CD14-positive monocyte (primary cell): ENCODE measurements around the gene INPP4A. TPM values are rescaled to one million over a fixed set of nuclear protein-coding genes. Genes with fewer than 3 reads are reported as not detected.

ENCODE experiments used
- DNase-seq, 3 donors: peaks; one replicate each; pipeline ENCODE4 v3.0.0-alpha.2; 2011 to 2022
- H2AFZ ChIP-seq: 2 replicates; pipeline ENCODE4 v1.6.0; 2012; ENCODE audit warnings: mild to moderate bottlenecking, low read depth, low read length, inconsistent platforms; ENCODE audit not compliant: insufficient read depth, poor library complexity, severe bottlenecking
- H3K27ac ChIP-seq, 2 donors: 1 replicate in 1 of 2; 2 replicates in 1 of 2; pipeline ENCODE4 v1.5.1; 2012 to 2013; ENCODE audit warnings: low read length in 2 of 2, control low read depth in 1 of 2, inconsistent platforms in 1 of 2, low read depth in 1 of 2, mild to moderate bottlenecking in 1 of 2
- H3K27me3 ChIP-seq, 2 donors: one replicate each; pipeline versions ENCODE4 v1.6.0 to v1.6.1; 2011 to 2013; ENCODE audit warnings: low read length in 2 of 2; ENCODE audit not compliant: control insufficient read depth in 2 of 2, insufficient read depth in 2 of 2
- H3K36me3 ChIP-seq, 2 donors: replicated peaks in 1 of 2; 1 replicate in 1 of 2; 2 replicates in 1 of 2; pipeline versions ENCODE4 v1.5.1 to v1.6.1; 2012 to 2013; ENCODE audit warnings: low read length in 2 of 2, control low read depth in 1 of 2, inconsistent platforms in 1 of 2, mild to moderate bottlenecking in 1 of 2; ENCODE audit not compliant: insufficient read depth in 2 of 2, control insufficient read depth in 1 of 2
- H3K4me1 ChIP-seq, 2 donors: 1 replicate in 1 of 2; 2 replicates in 1 of 2; pipeline versions ENCODE4 v1.5.1 to v1.6.1; 2012 to 2013; ENCODE audit warnings: low read length in 2 of 2, control low read depth in 1 of 2, inconsistent platforms in 1 of 2, mild to moderate bottlenecking in 1 of 2, moderate library complexity in 1 of 2; ENCODE audit not compliant: insufficient read depth in 2 of 2, control insufficient read depth in 1 of 2
- H3K4me2 ChIP-seq: replicated peaks from 2 replicates; pipeline ENCODE3; 2012; ENCODE audit warnings: low read length, moderate library complexity, mild to moderate bottlenecking; ENCODE audit not compliant: poor library complexity, severe bottlenecking; ENCODE audit errors: extremely low read depth
- H3K4me3 ChIP-seq, 3 experiments: fragments of 200-600 bp in 1 of 3; sonication (generic) in 1 of 3; replicated peaks in 1 of 3; 1 replicate in 2 of 3; 2 replicates in 1 of 3; pipeline ENCODE4 v1.5.1; 2011 to 2013; ENCODE audit warnings: low read length in 3 of 3, mild to moderate bottlenecking in 3 of 3, control low read depth in 2 of 3, low read depth in 2 of 3, inconsistent platforms in 1 of 3, moderate library complexity in 1 of 3
- H3K79me2 ChIP-seq: 2 replicates; pipeline ENCODE4 v1.6.0; 2012; ENCODE audit warnings: mild to moderate bottlenecking, control low read depth, inconsistent platforms, low read length, moderate library complexity; ENCODE audit not compliant: insufficient read depth
- H3K9ac ChIP-seq: 2 replicates; pipeline ENCODE4 v1.6.0; 2017; ENCODE audit warnings: low read length, mild to moderate bottlenecking; ENCODE audit not compliant: insufficient read depth, poor library complexity, severe bottlenecking
- H3K9me3 ChIP-seq, 2 donors: replicated peaks in 1 of 2; 1 replicate in 1 of 2; 2 replicates in 1 of 2; pipeline versions ENCODE4 v1.5.1 to v1.6.1; 2012 to 2013; ENCODE audit warnings: low read length in 2 of 2, control low read depth in 1 of 2; ENCODE audit not compliant: control insufficient read depth in 1 of 2, insufficient read depth in 1 of 2
- H4K20me1 ChIP-seq: 2 replicates; pipeline ENCODE4 v1.6.0; 2012; ENCODE audit warnings: mild to moderate bottlenecking, low read length, control low read depth, moderate library complexity; ENCODE audit not compliant: insufficient read depth
- H3K27ac Mint-ChIP-seq, 7 donors: one replicate each; pipeline ENCODE4 v1.8.0; 2020; ENCODE audit warnings: mild to moderate bottlenecking in 7 of 7, mixed read lengths in 7 of 7, moderate library complexity in 6 of 7, inconsistent platforms in 2 of 7
- H3K27me3 Mint-ChIP-seq, 3 donors: one replicate each; pipeline ENCODE4 v1.8.0; 2021 to 2022; ENCODE audit warnings: low read depth in 3 of 3, mild to moderate bottlenecking in 3 of 3, mixed read lengths in 3 of 3, moderate library complexity in 3 of 3, inconsistent platforms in 1 of 3
- H3K36me3 Mint-ChIP-seq, 2 donors: one replicate each; pipeline ENCODE4 v1.8.0; 2020; ENCODE audit warnings: mixed read lengths in 2 of 2, inconsistent platforms in 1 of 2, mild to moderate bottlenecking in 1 of 2
- H3K4me1 Mint-ChIP-seq: one replicate; pipeline ENCODE4 v1.8.0; 2020; ENCODE audit warnings: mild to moderate bottlenecking, mixed read lengths
- H3K4me3 Mint-ChIP-seq, 2 donors: one replicate each; pipeline ENCODE4 v1.8.0; 2020; ENCODE audit warnings: mild to moderate bottlenecking in 2 of 2, mixed read lengths in 2 of 2, moderate library complexity in 1 of 2
- H3K9me3 Mint-ChIP-seq, 7 donors: one replicate each; pipeline ENCODE4 v1.8.0; 2020 to 2022; ENCODE audit warnings: mixed read lengths in 7 of 7, mild to moderate bottlenecking in 6 of 7, moderate library complexity in 6 of 7, inconsistent platforms in 2 of 7
- CTCF ChIP-seq: fragments of 200-600 bp; IDR thresholded peaks from one replicate; pipeline ENCODE4 v1.8.0; 2022; ENCODE audit warnings: antibody characterized with exemption, mild to moderate bottlenecking
- WGBS: methylation state at CpG from one replicate; pipeline ENCODE4 v1.1.5; 2013; ENCODE audit warnings: missing lambda C conversion rate; ENCODE audit not compliant: insufficient coverage; 5-methylcytosine and 5-hydroxymethylcytosine counted together
- intact Hi-C, 2 donors: fragments of 100-400 bp; cut with micrococcal nuclease; formaldehyde crosslinking; loops; one replicate each; pipeline versions ENCODE4 v1.15.0 to v1.15.1; 2023
- polyA plus RNA-seq, 3 donors: library from polyadenylated mRNA; depleted of rRNA in 1 of 3; unstranded in 2 of 3; stranded (reverse) in 1 of 3; fragments of 300-500 nt in 2 of 3; fragments of >200 nt in 1 of 3; fragmentation: Illumina TruSeq in 2 of 3; gene quantifications; 1 replicate in 2 of 3; 2 replicates in 1 of 3; pipeline ENCODE4 v1.2.3, GENCODE V29; 2012 to 2021

The INPP4A gene
- polyA plus RNA-seq, 3 donors, result 13.7 to 52.4 (median 20.7) TPM

- Histone ChIP-seq H3K9ac (no peak overlapping the region), H3K9me3 (no peaks in the 10 kb centered on the region), H3K4me1 (peaks cover 35 to 51% of the 10 kb centered on the region in 2 donors), H3K4me3 (no peak overlapping the region), H3K27me3 (no peaks in the 10 kb centered on the region), H3K4me2 (no peak overlapping the region), H2AFZ (no peak overlapping the region), H3K79me2 (peaks cover 100% of the 10 kb centered on the region), H3K27ac (peak overlapping the region in 1 of 2 donors; percentile 37), H3K36me3 (peaks cover 4 to 20% of the 10 kb centered on the region in 2 donors), H4K20me1 (peaks cover 99% of the 10 kb centered on the region)
- Mint-ChIP-seq H3K27ac (peak overlapping the region in 2 of 7 donors; percentile 57 to 74), H3K27me3 (peaks cover 0 to 4% (median 0%) of the 10 kb centered on the region in 3 donors), H3K4me1 (peaks cover 67% of the 10 kb centered on the region), H3K4me3 (no peak overlapping the region), H3K36me3 (peaks cover 28 to 31% of the 10 kb centered on the region in 2 donors), H3K9me3 (no peaks in the 10 kb centered on the region)
- no peak for DNase-seq
- WGBS, result 84% methylated on average over 2 of the region's 4 CpGs
- no peak for TF ChIP-seq CTCF
- intact Hi-C loops, result no loop called here
Measured at GRCh38 chr2:98479959-98480524, 35.4 kb downstream of the INPP4A start.

- H3K4me3 Mint-ChIP-seq, result no peak overlapping the region
- peaks cover 4 to 20% of the 10 kb centered on the region in 2 donors for H3K36me3 ChIP-seq
- TF ChIP-seq CTCF, result no peak
- no peak overlapping the region for H3K27ac Mint-ChIP-seq
- no peak for DNase-seq
- intact Hi-C loops, result no loop called here
- no peak overlapping the region for H2AFZ ChIP-seq
- H3K79me2 ChIP-seq, result peaks cover 100% of the 10 kb centered on the region
- H3K27me3 ChIP-seq, result no peaks in the 10 kb centered on the region
- no peak overlapping the region for H3K4me3 ChIP-seq
- H3K27me3 Mint-ChIP-seq, result peaks cover 0 to 4% (median 0%) of the 10 kb centered on the region in 3 donors
- no peak overlapping the region for H3K27ac ChIP-seq
- H3K4me1 Mint-ChIP-seq, result peaks cover 65% of the 10 kb centered on the region
- H3K9me3 ChIP-seq, result no peaks in the 10 kb centered on the region
- WGBS, result 89% methylated on average over 4 of the region's 9 CpGs
- peaks cover 27 to 28% of the 10 kb centered on the region in 2 donors for H3K36me3 Mint-ChIP-seq
- peaks cover 35 to 51% of the 10 kb centered on the region in 2 donors for H3K4me1 ChIP-seq
- H4K20me1 ChIP-seq, result peaks cover 99% of the 10 kb centered on the region
- no peak overlapping the region for H3K9ac ChIP-seq
- H3K9me3 Mint-ChIP-seq, result no peaks in the 10 kb centered on the region
- no peak overlapping the region for H3K4me2 ChIP-seq
Measured at GRCh38 chr2:98480598-98480997, 35.9 kb downstream of the INPP4A start.
